Right lobe of liver (tissue), 6 donors: ENCODE data around the gene MDM2. TPM values are rescaled to one million over a fixed set of nuclear protein-coding genes. Genes with fewer than 3 reads are reported as not detected.
A peak's percentile ranks its signal among the peaks of the same experiment; 100 is the strongest.

Experiments
- ATAC-seq, 4 donors: fragments of 200-7000 bp; cut with Tn5 transposase; one replicate each; pipeline ENCODE4 v1.9.1; 2020; ENCODE audit warnings: mild to moderate bottlenecking in 4 of 4, moderate library complexity in 4 of 4
- DNase-seq, 3 donors: peaks; one replicate each; pipeline ENCODE4 v3.0.0-alpha.2; 2020
- H3K27ac ChIP-seq, 3 donors: fragments of 200-600 bp; one replicate each; pipeline ENCODE4 v1.8.0; 2022
- H3K27me3 ChIP-seq, 2 donors: fragments of 200-600 bp; one replicate each; pipeline ENCODE4 v1.8.0; 2022
- H3K36me3 ChIP-seq, 4 donors: fragments of 200-600 bp; sonication (generic) in 1 of 4; one replicate each; pipeline versions ENCODE4 v1.5.1 to v1.8.0; 2017 to 2022; ENCODE audit warnings: control low read depth in 1 of 4
- H3K4me1 ChIP-seq, 4 donors: fragments of 200-600 bp; sonication (generic) in 1 of 4; one replicate each; pipeline versions ENCODE4 v1.5.1 to v1.8.0; 2017 to 2022; ENCODE audit warnings: control low read depth in 1 of 4
- H3K4me3 ChIP-seq, 3 donors: fragments of 200-600 bp; one replicate each; pipeline ENCODE4 v1.8.0; 2022
- H3K9me3 ChIP-seq, 4 donors: fragments of 200-600 bp; sonication (generic) in 1 of 4; one replicate each; pipeline versions ENCODE4 v1.5.1 to v1.8.0; 2017 to 2022; ENCODE audit warnings: control low read depth in 1 of 4
- CTCF ChIP-seq, 4 donors: fragments of 200-600 bp in 3 of 4; fragments of 450-650 bp in 1 of 4; IDR thresholded peaks; one replicate each; pipeline versions ENCODE4 v1.5.1 to v1.8.0; 2016 to 2022; ENCODE audit warnings: antibody characterized with exemption in 4 of 4, mild to moderate bottlenecking in 2 of 4
- POLR2A ChIP-seq: fragments of 450-650 bp; IDR thresholded peaks from one replicate; pipeline ENCODE4 v1.6.1; 2017; ENCODE audit warnings: antibody characterized with exemption, mild to moderate bottlenecking
- WGBS: methylation state at CpG from one replicate; pipeline ENCODE4 v1.1.6; 2018; ENCODE audit warnings: low coverage, low lambda C conversion rate; ENCODE audit not compliant: insufficient coverage; ENCODE audit errors: missing lambda C conversion rate; 5-methylcytosine and 5-hydroxymethylcytosine counted together
- intact Hi-C, 2 donors: fragments of 100-400 bp; cut with DNase I; formaldehyde crosslinking; loops; one replicate each; pipeline versions ENCODE4 v1.11.2 to v1.14.1; 2022
- long read RNA-seq: library from polyadenylated mRNA; unstranded; transcript quantifications from one replicate; pipeline ENCODE4 v2.0.0, GENCODE V29; 2019
- total RNA-seq, 6 experiments: library from RNA; depleted of rRNA in 2 of 6; stranded (reverse); fragments of >200 nt in 2 of 6; fragmentation: NEBNext Ultra II Directional in 3 of 6; extraction: Animal tissue kit (Norgen Biotek cat#: 25700) in 3 of 6; gene quantifications; one replicate each; pipeline versions ENCODE4 v1.1.0 to v1.2.4, GENCODE V29; 2016 to 2023
- donor health status: DM: no; HTN: yes; CAD: no.
- donor health status: DM: no; HTN: no; CAD: no.
- donor health status: DM: no; HTN: no; CAD: no.
- donor health status: DM: no; HTN: yes; CAD: no.
- donor health status: DM: no; HTN: yes; CAD: no.

MDM2 gene
- 10 to 100 TPM; 56.9 to 74.3 (median 64.0) TPM for total RNA-seq
- long read RNA-seq, partial matches to known transcripts, result 0 of 2 reads
- long read RNA-seq, other reads (novel, unspliced or antisense), result 1 of 2 reads

- peak; percentile 76 to 91 (median 84) for ATAC-seq
- DNase-seq, result peak; percentile 98
- no peaks in the 10 kb centered on the region for H3K27me3 ChIP-seq
- peaks cover 0 to 8% (median 4%) of the 10 kb centered on the region in 4 donors for H3K36me3 ChIP-seq
- intact Hi-C loops, result no loop called here
- peak; percentile 93 for TF ChIP-seq POLR2A
- peak; percentile 76 to 87 (median 82) for TF ChIP-seq CTCF (IDR thresholded peaks at IDR 0.05)
- peak within 1 kb of the TSS; percentile 99 to 100 (median 99) for H3K27ac ChIP-seq
- H3K9me3 ChIP-seq, result no peaks in the 10 kb centered on the region
- WGBS, result 0% methylated on average over 32 of the region's 72 CpGs
- peak within 1 kb of the TSS; percentile 70 to 89 (median 79) for H3K4me3 ChIP-seq
- H3K4me1 ChIP-seq, result peaks cover 0 to 24% (median 5%) of the 10 kb centered on the region in 4 donors
Measured at GRCh38 chr12:68807576-68808387, at the start of gene MDM2. MDM2 (plus strand) TSS chr12:68808177; CDS start chr12:68808478, 301 bp downstream.

GRCh38 chr12:68759852-68760251 is 48.1 kb upstream of the MDM2 start:
- DNase-seq, result no peak
- intact Hi-C loops, result no loop called here
- no peak for ATAC-seq
- TF ChIP-seq CTCF (IDR thresholded peaks at IDR 0.05), result no peak
- no peak for TF ChIP-seq POLR2A
- peaks cover 0 to 13% (median 0%) of the 10 kb centered on the region in 4 donors for H3K36me3 ChIP-seq
- H3K27me3 ChIP-seq, result no peaks in the 10 kb centered on the region
- H3K9me3 ChIP-seq, result no peaks in the 10 kb centered on the region
- no peak overlapping the region for H3K27ac ChIP-seq
- no peaks in the 10 kb centered on the region for H3K4me1 ChIP-seq
- 85% methylated on average over 4 of the region's 5 CpGs for WGBS
- H3K4me3 ChIP-seq, result no peak overlapping the region

- H3K4me3 ChIP-seq, result no peak overlapping the region
- no peaks in the 10 kb centered on the region for H3K9me3 ChIP-seq
- WGBS, result 90% methylated on average over 7 of the region's 7 CpGs
- ATAC-seq, result no peak
- H3K36me3 ChIP-seq, result peaks cover 0 to 6% (median 0%) of the 10 kb centered on the region in 4 donors
- DNase-seq, result no peak
- no peak overlapping the region for H3K27ac ChIP-seq
- no peaks in the 10 kb centered on the region for H3K4me1 ChIP-seq
- intact Hi-C loops, result no loop called here
- no peaks in the 10 kb centered on the region for H3K27me3 ChIP-seq
- no peak for TF ChIP-seq CTCF (IDR thresholded peaks at IDR 0.05)
Measured at GRCh38 chr12:68760806-68761441, 47.1 kb upstream of the MDM2 start.

GRCh38 chr12:68761442-68761812 is 46.5 kb upstream of the MDM2 start:
- DNase-seq (no peak), ATAC-seq (peak; percentile 47 to 87 (median 78))
- Histone ChIP-seq H3K9me3 (no peaks in the 10 kb centered on the region), H3K27me3 (no peaks in the 10 kb centered on the region), H3K4me3 (no peak overlapping the region), H3K4me1 (no peaks in the 10 kb centered on the region), H3K27ac (no peak overlapping the region), H3K36me3 (peaks cover 0 to 6% (median 0%) of the 10 kb centered on the region in 4 donors)
- TF ChIP-seq CTCF (IDR thresholded peaks at IDR 0.05) (peak in 3 of 4 donors; percentile 10 to 28 (median 12)), POLR2A (no peak)
- WGBS, result 45% methylated on average over 1 of the region's 3 CpGs
- intact Hi-C loops, result no loop called here
